H9 (cell line): ENCODE measurements around the gene VSIG2. TPM values are rescaled to one million over a fixed set of nuclear protein-coding genes. Genes with fewer than 3 reads are reported as not detected.

Experiments used
- DNase-seq: peaks from one replicate; pipeline ENCODE4 v3.0.0-alpha.2; 2017
- H2AFZ ChIP-seq: one replicate; pipeline ENCODE4 v1.6.1; 2013; ENCODE audit warnings: mild to moderate bottlenecking, low read length, control low read depth, moderate library complexity
- H2AK5ac ChIP-seq: 2 replicates; pipeline ENCODE4 v1.6.1; 2013; ENCODE audit warnings: low read length, control low read depth, mixed read lengths; ENCODE audit not compliant: insufficient read length
- H2BK120ac ChIP-seq: one replicate; pipeline ENCODE4 v1.6.1; 2013; ENCODE audit warnings: low read depth, mild to moderate bottlenecking, low read length, control low read depth, inconsistent platforms; ENCODE audit not compliant: poor library complexity, severe bottlenecking
- H2BK12ac ChIP-seq: 2 replicates; pipeline ENCODE4 v1.6.1; 2013; ENCODE audit warnings: low read length, control low read depth, mixed read lengths, low read depth; ENCODE audit not compliant: insufficient read length
- H2BK15ac ChIP-seq: 2 replicates; pipeline ENCODE4 v1.6.1; 2013; ENCODE audit warnings: low read depth, low read length, control low read depth
- H2BK20ac ChIP-seq: one replicate; pipeline ENCODE4 v1.6.1; 2013; ENCODE audit warnings: low read depth, mild to moderate bottlenecking, low read length, control low read depth, inconsistent platforms; ENCODE audit not compliant: poor library complexity, severe bottlenecking
- H2BK5ac ChIP-seq: 2 replicates; pipeline ENCODE4 v1.6.1; 2013; ENCODE audit warnings: low read length, control low read depth, mixed read lengths; ENCODE audit not compliant: insufficient read length
- H3K14ac ChIP-seq: 2 replicates; pipeline ENCODE4 v1.6.1; 2013; ENCODE audit warnings: low read length, control low read depth; ENCODE audit not compliant: insufficient read depth
- H3K18ac ChIP-seq: 2 replicates; pipeline ENCODE4 v1.6.1; 2013; ENCODE audit warnings: low read depth, mild to moderate bottlenecking, mixed read lengths, low read length, control low read depth; ENCODE audit not compliant: insufficient read length
- H3K23ac ChIP-seq: 2 replicates; pipeline ENCODE4 v1.6.1; 2013; ENCODE audit warnings: low read length, control low read depth, mixed read lengths, low read depth; ENCODE audit not compliant: insufficient read length
- H3K23me2 ChIP-seq: 2 replicates; pipeline ENCODE4 v1.6.1; 2013; ENCODE audit warnings: low read depth, mild to moderate bottlenecking, mixed read lengths, low read length, control low read depth; ENCODE audit not compliant: insufficient read length, poor library complexity, severe bottlenecking
- H3K27ac ChIP-seq: 2 replicates; pipeline ENCODE4 v1.5.1; 2013; ENCODE audit warnings: low read length, control low read depth, mixed read lengths, low read depth; ENCODE audit not compliant: insufficient read length
- H3K27me3 ChIP-seq: 2 replicates; pipeline ENCODE4 v1.6.1; 2013; ENCODE audit warnings: low read length, control low read depth, inconsistent platforms; ENCODE audit not compliant: insufficient read depth
- H3K4ac ChIP-seq: 2 replicates; pipeline ENCODE4 v1.6.1; 2013; ENCODE audit warnings: low read depth, mild to moderate bottlenecking, control low read depth, inconsistent platforms, low read length, moderate library complexity
- H3K4me1 ChIP-seq: 2 replicates; pipeline ENCODE4 v1.6.1; 2013; ENCODE audit warnings: low read length, control low read depth, inconsistent platforms; ENCODE audit not compliant: insufficient read depth
- H3K4me2 ChIP-seq: 2 replicates; pipeline ENCODE4 v1.6.1; 2013; ENCODE audit warnings: low read length, control low read depth, mixed read lengths; ENCODE audit not compliant: insufficient read length, insufficient read depth
- H3K56ac ChIP-seq: 2 replicates; pipeline ENCODE4 v1.6.1; 2013; ENCODE audit warnings: low read depth, mild to moderate bottlenecking, mixed read lengths, low read length, control low read depth; ENCODE audit not compliant: insufficient read length
- H3K79me1 ChIP-seq: 2 replicates; pipeline ENCODE4 v1.6.1; 2013; ENCODE audit warnings: low read depth, mild to moderate bottlenecking, moderate library complexity, low read length, control low read depth, inconsistent platforms; ENCODE audit not compliant: insufficient read depth, poor library complexity, severe bottlenecking
- H3K79me2 ChIP-seq: 2 replicates; pipeline ENCODE4 v1.6.1; 2013; ENCODE audit warnings: low read length, control low read depth, inconsistent platforms; ENCODE audit not compliant: insufficient read depth
- H3K9ac ChIP-seq: 2 replicates; pipeline ENCODE4 v1.6.1; 2013; ENCODE audit warnings: low read length, control low read depth, mixed read lengths; ENCODE audit not compliant: insufficient read length; ENCODE audit errors: extremely low read depth
- H3K9me3 ChIP-seq: one replicate; pipeline ENCODE4 v1.6.1; 2013; ENCODE audit warnings: low read depth, low read length, inconsistent platforms; ENCODE audit not compliant: control insufficient read depth
- H3T11ph ChIP-seq: one replicate; pipeline ENCODE4 v1.6.1; 2013; ENCODE audit warnings: mild to moderate bottlenecking, low read length, control low read depth, inconsistent platforms
- H4K20me1 ChIP-seq: one replicate; pipeline ENCODE4 v1.6.1; 2013; ENCODE audit not compliant: control insufficient read depth, insufficient read length, insufficient read depth
- H4K5ac ChIP-seq: 2 replicates; pipeline ENCODE4 v1.6.1; 2013; ENCODE audit warnings: low read depth, mild to moderate bottlenecking, mixed read lengths, low read length, control low read depth; ENCODE audit not compliant: insufficient read length
- H4K8ac ChIP-seq: replicated peaks from 2 replicates; pipeline ENCODE4 v1.6.1; 2013; ENCODE audit warnings: low read length, control low read depth, mixed read lengths, low read depth; ENCODE audit not compliant: insufficient read length
- H4K91ac ChIP-seq: 2 replicates; pipeline ENCODE4 v1.6.1; 2013; ENCODE audit warnings: low read depth, mild to moderate bottlenecking, moderate library complexity, mixed read lengths, low read length, control low read depth; ENCODE audit not compliant: insufficient read length
- H3K27ac Mint-ChIP-seq, 3 experiments: 2 replicates in 2 of 3; 3 replicates in 1 of 3; pipeline ENCODE4 v1.8.0; 2020 to 2021; ENCODE audit warnings: mixed read lengths in 3 of 3, mild to moderate bottlenecking in 1 of 3, moderate library complexity in 1 of 3
- H3K27me3 Mint-ChIP-seq: 2 replicates; pipeline ENCODE4 v1.8.0; 2021; ENCODE audit warnings: low read depth, mild to moderate bottlenecking, moderate library complexity, mixed read lengths
- H3K36me3 Mint-ChIP-seq, 3 experiments: 2 replicates in 2 of 3; 3 replicates in 1 of 3; pipeline ENCODE4 v1.8.0; 2020 to 2021; ENCODE audit warnings: low read depth in 3 of 3, mixed read lengths in 3 of 3; ENCODE audit not compliant: insufficient read depth in 1 of 3
- H3K4me1 Mint-ChIP-seq, 2 experiments: 2 replicates each; pipeline ENCODE4 v1.8.0; 2020; ENCODE audit warnings: mixed read lengths in 2 of 2
- H3K4me3 Mint-ChIP-seq, 2 experiments: 2 replicates in 1 of 2; 3 replicates in 1 of 2; pipeline ENCODE4 v1.8.0; 2020 to 2021; ENCODE audit warnings: mild to moderate bottlenecking in 2 of 2, mixed read lengths in 2 of 2, moderate library complexity in 1 of 2
- H3K9me3 Mint-ChIP-seq, 2 experiments: 2 replicates in 1 of 2; 3 replicates in 1 of 2; pipeline ENCODE4 v1.8.0; 2020; ENCODE audit warnings: mild to moderate bottlenecking in 2 of 2, mixed read lengths in 2 of 2, moderate library complexity in 1 of 2
- total RNA-seq: library from RNA; stranded (reverse); gene quantifications from 2 replicates; pipeline ENCODE4 v1.2.1, GENCODE V29; 2021
- TF ChIP-seq, protein P1 (sequence below): fragments of 200-600 bp; sonication (generic); conservative IDR thresholded peaks from 3 replicates; pipeline ENCODE4 v1.8.0; 2021; ENCODE audit warnings: antibody characterized with exemption, mild to moderate bottlenecking

The VSIG2 gene
- total RNA-seq, 1 experiment from 2014 or later: not detected

GRCh38 chr11:124788521-124788920 lies 36.5 kb upstream of the VSIG2 start:
- no peaks in the 10 kb centered on the region; the same call in 1 of the 2 replicates for H3K27me3 ChIP-seq
- no peak overlapping the region for H3K4me3 Mint-ChIP-seq
- no peak overlapping the region for H2BK5ac ChIP-seq
- no peak overlapping the region for H4K91ac ChIP-seq
- no peak overlapping the region for H3K27ac ChIP-seq
- H2BK120ac ChIP-seq: no peak overlapping the region
- no peaks in the 10 kb centered on the region for H3K23me2 ChIP-seq
- H2BK20ac ChIP-seq: no peak overlapping the region
- TF ChIP-seq, protein P1, sequence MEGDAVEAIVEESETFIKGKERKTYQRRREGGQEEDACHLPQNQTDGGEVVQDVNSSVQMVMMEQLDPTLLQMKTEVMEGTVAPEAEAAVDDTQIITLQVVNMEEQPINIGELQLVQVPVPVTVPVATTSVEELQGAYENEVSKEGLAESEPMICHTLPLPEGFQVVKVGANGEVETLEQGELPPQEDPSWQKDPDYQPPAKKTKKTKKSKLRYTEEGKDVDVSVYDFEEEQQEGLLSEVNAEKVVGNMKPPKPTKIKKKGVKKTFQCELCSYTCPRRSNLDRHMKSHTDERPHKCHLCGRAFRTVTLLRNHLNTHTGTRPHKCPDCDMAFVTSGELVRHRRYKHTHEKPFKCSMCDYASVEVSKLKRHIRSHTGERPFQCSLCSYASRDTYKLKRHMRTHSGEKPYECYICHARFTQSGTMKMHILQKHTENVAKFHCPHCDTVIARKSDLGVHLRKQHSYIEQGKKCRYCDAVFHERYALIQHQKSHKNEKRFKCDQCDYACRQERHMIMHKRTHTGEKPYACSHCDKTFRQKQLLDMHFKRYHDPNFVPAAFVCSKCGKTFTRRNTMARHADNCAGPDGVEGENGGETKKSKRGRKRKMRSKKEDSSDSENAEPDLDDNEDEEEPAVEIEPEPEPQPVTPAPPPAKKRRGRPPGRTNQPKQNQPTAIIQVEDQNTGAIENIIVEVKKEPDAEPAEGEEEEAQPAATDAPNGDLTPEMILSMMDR: no peak
- no peaks in the 10 kb centered on the region for H3K36me3 Mint-ChIP-seq
- H3K23ac ChIP-seq: no peak overlapping the region
- H3K4ac ChIP-seq: no peak overlapping the region
- H3T11ph ChIP-seq: no peak overlapping the region
- H2BK15ac ChIP-seq: no peak overlapping the region
- H4K20me1 ChIP-seq: no peaks in the 10 kb centered on the region
- no peak overlapping the region for H4K5ac ChIP-seq
- DNase-seq: no peak
- H3K4me1 ChIP-seq: peaks cover 8% of the 10 kb centered on the region; the same call in 1 of the 2 replicates
- H3K56ac ChIP-seq: no peak overlapping the region
- no peak overlapping the region for H3K27ac Mint-ChIP-seq
- H3K9me3 Mint-ChIP-seq: no peaks in the 10 kb centered on the region
- peaks cover 40 to 41% of the 10 kb centered on the region in 2 experiments for H3K4me1 Mint-ChIP-seq
- peaks cover 4% of the 10 kb centered on the region for H3K79me1 ChIP-seq
- H3K14ac ChIP-seq: no peak overlapping the region
- H3K4me2 ChIP-seq: no peak overlapping the region
- no peak overlapping the region for H2AFZ ChIP-seq
- no peak overlapping the region for H2BK12ac ChIP-seq
- no peaks in the 10 kb centered on the region for H3K9me3 ChIP-seq
- no peak overlapping the region for H4K8ac ChIP-seq
- no peak overlapping the region for H2AK5ac ChIP-seq
- peaks cover 34% of the 10 kb centered on the region; the same call in 1 of the 2 replicates for H3K79me2 ChIP-seq
- no peak overlapping the region for H3K9ac ChIP-seq
- H3K27me3 Mint-ChIP-seq: no peaks in the 10 kb centered on the region
- H3K18ac ChIP-seq: no peak overlapping the region
